B cell (primary cell): ENCODE measurements around the gene CLEC2A. TPM values are rescaled to one million over a fixed set of nuclear protein-coding genes. Genes with fewer than 3 reads are reported as not detected.

Experiments used
- ATAC-seq: fragments of 200-7000 bp; cut with Tn5 transposase; one replicate; pipeline ENCODE4 v1.10.0; 2021; ENCODE audit warnings: low read depth, mild to moderate bottlenecking, moderate number of reproducible peaks, moderate library complexity
- CTCF ChIA-PET: fragments of 350-600 bp; sonication (Branson Sonifier 250); formaldehyde crosslinking; loops from one replicate; lab custom pipeline; 2021; ENCODE audit warnings: antibody characterized with exemption, inconsistent platforms; lab: Charles Lee
- POLR2A ChIA-PET: fragments of 350-600 bp; sonication (Branson Sonifier 250); formaldehyde crosslinking; loops from one replicate; lab custom pipeline; 2021; ENCODE audit warnings: antibody characterized with exemption; lab: Charles Lee
- DNase-seq: peaks from one replicate; pipeline ENCODE4 v3.0.0; 2013
- H2AFZ ChIP-seq: 2 replicates; pipeline ENCODE4 v1.6.1; 2012; ENCODE audit warnings: mild to moderate bottlenecking, low read depth, low read length; ENCODE audit not compliant: insufficient read depth, poor library complexity, severe bottlenecking
- H3K27ac ChIP-seq, 2 donors: 1 replicate in 1 of 2; 2 replicates in 1 of 2; pipeline ENCODE4 v1.5.1; 2012 to 2013; ENCODE audit warnings: low read length in 2 of 2, mild to moderate bottlenecking in 2 of 2, moderate library complexity in 1 of 2
- H3K27me3 ChIP-seq, 4 experiments: fragments of 200-600 bp in 1 of 4; sonication (generic) in 1 of 4; replicated peaks in 1 of 4; 1 replicate in 2 of 4; 2 replicates in 2 of 4; pipeline versions ENCODE4 v1.6.1 to v1.7.0; 2013 to 2016; ENCODE audit warnings: low read length in 3 of 4, mild to moderate bottlenecking in 2 of 4, mixed read lengths in 1 of 4, moderate library complexity in 1 of 4; ENCODE audit not compliant: insufficient read depth in 4 of 4, control insufficient read depth in 3 of 4; ENCODE audit errors: control extremely low read depth in 1 of 4
- H3K36me3 ChIP-seq, 2 experiments: replicated peaks in 1 of 2; 1 replicate in 1 of 2; 2 replicates in 1 of 2; pipeline versions ENCODE4 v1.6.1 to v1.7.1; 2013; ENCODE audit warnings: low read length in 1 of 2; ENCODE audit not compliant: insufficient read depth in 2 of 2, control insufficient read depth in 1 of 2; ENCODE audit errors: control extremely low read depth in 1 of 2, extremely low read depth in 1 of 2
- H3K4me1 ChIP-seq, 2 donors: fragments of 200-600 bp in 1 of 2; sonication (generic) in 1 of 2; 1 replicate in 1 of 2; 2 replicates in 1 of 2; pipeline versions ENCODE4 v1.5.1 to v1.6.1; 2013 to 2017; ENCODE audit warnings: low read length in 2 of 2; ENCODE audit not compliant: control insufficient read depth in 2 of 2, insufficient read depth in 2 of 2
- H3K4me2 ChIP-seq: replicated peaks from 2 replicates; pipeline ENCODE3; 2012; ENCODE audit warnings: mild to moderate bottlenecking, low read depth, low read length; ENCODE audit not compliant: poor library complexity, severe bottlenecking
- H3K4me3 ChIP-seq, 5 experiments: fragments of 200-600 bp in 1 of 5; sonication (generic) in 1 of 5; 1 replicate in 3 of 5; 2 replicates in 2 of 5; pipeline versions ENCODE4 v1.5.1 to v1.7.0; 2011 to 2016; ENCODE audit warnings: low read length in 4 of 5, mild to moderate bottlenecking in 4 of 5, low read depth in 2 of 5, control low read depth in 1 of 5, moderate library complexity in 1 of 5; ENCODE audit not compliant: insufficient read depth in 1 of 5; ENCODE audit errors: control extremely low read depth in 1 of 5, extremely low read depth in 1 of 5
- H3K79me2 ChIP-seq: fragments of 200-600 bp; sonication (generic); one replicate; pipeline ENCODE4 v1.6.0; 2016; ENCODE audit warnings: low read length; ENCODE audit not compliant: control insufficient read depth, insufficient read depth
- H3K9ac ChIP-seq: fragments of 200-600 bp; sonication (generic); 2 replicates; pipeline ENCODE4 v1.6.1; 2017; ENCODE audit warnings: mild to moderate bottlenecking, low read length, moderate library complexity
- H3K9me3 ChIP-seq, 3 donors: one replicate each; pipeline versions ENCODE4 v1.6.1 to v1.7.1; 2013; ENCODE audit warnings: low read length in 2 of 3; ENCODE audit not compliant: control insufficient read depth in 2 of 3, insufficient read depth in 1 of 3; ENCODE audit errors: control extremely low read depth in 1 of 3
- H4K20me1 ChIP-seq: 2 replicates; pipeline ENCODE4 v1.6.0; 2012; ENCODE audit warnings: mild to moderate bottlenecking, low read length; ENCODE audit not compliant: insufficient read depth, control insufficient read depth, poor library complexity, severe bottlenecking
- H3K27ac Mint-ChIP-seq: one replicate; pipeline ENCODE4 v1.8.0; 2021; ENCODE audit warnings: mixed read lengths
- H3K27me3 Mint-ChIP-seq: one replicate; pipeline ENCODE4 v1.8.0; 2021; ENCODE audit warnings: mixed read lengths
- H3K4me1 Mint-ChIP-seq: one replicate; pipeline ENCODE4 v1.8.0; 2021; ENCODE audit warnings: mixed read lengths
- H3K4me3 Mint-ChIP-seq: one replicate; pipeline ENCODE4 v1.8.0; 2021; ENCODE audit warnings: mixed read lengths
- H3K9me3 Mint-ChIP-seq: one replicate; pipeline ENCODE4 v1.8.0; 2022; ENCODE audit warnings: mixed read lengths; ENCODE audit not compliant: insufficient read depth
- CTCF ChIP-seq: fragments of 200-600 bp; IDR thresholded peaks from one replicate; pipeline ENCODE4 v1.8.0; 2022; ENCODE audit warnings: antibody characterized with exemption, mild to moderate bottlenecking
- EZH2 ChIP-seq: IDR thresholded peaks from 2 replicates; pipeline ENCODE4 v1.6.1; 2012; ENCODE audit warnings: borderline replicate concordance, low read depth, mild to moderate bottlenecking, moderate library complexity, low read length; ENCODE audit not compliant: insufficient read depth, poor library complexity, severe bottlenecking
- WGBS: methylation state at CpG from one replicate; pipeline ENCODE4 v1.1.5; 2013; ENCODE audit warnings: missing lambda C conversion rate; ENCODE audit not compliant: insufficient coverage; 5-methylcytosine and 5-hydroxymethylcytosine counted together
- intact Hi-C: fragments of 100-400 bp; cut with micrococcal nuclease; formaldehyde crosslinking; loops from one replicate; pipeline ENCODE4 v1.10.0; 2022
- polyA plus RNA-seq: library from polyadenylated mRNA; depleted of rRNA; stranded (reverse); fragments of >200 nt; gene quantifications from 2 replicates; pipeline ENCODE4 v1.2.3, GENCODE V29; 2012
- total RNA-seq, 2 donors: library from RNA; stranded (reverse); fragments of 120-200 nt in 1 of 2; gene quantifications; 1 replicate in 1 of 2; 2 replicates in 1 of 2; pipeline versions ENCODE4 v1.2.3 to v1.2.4, GENCODE V29; 2013 to 2022

Gene CLEC2A
- total and polyA plus RNA-seq, 2 donors (not counting 1 experiment from before 2014, with no cell fraction given) = not detected

DNA sequence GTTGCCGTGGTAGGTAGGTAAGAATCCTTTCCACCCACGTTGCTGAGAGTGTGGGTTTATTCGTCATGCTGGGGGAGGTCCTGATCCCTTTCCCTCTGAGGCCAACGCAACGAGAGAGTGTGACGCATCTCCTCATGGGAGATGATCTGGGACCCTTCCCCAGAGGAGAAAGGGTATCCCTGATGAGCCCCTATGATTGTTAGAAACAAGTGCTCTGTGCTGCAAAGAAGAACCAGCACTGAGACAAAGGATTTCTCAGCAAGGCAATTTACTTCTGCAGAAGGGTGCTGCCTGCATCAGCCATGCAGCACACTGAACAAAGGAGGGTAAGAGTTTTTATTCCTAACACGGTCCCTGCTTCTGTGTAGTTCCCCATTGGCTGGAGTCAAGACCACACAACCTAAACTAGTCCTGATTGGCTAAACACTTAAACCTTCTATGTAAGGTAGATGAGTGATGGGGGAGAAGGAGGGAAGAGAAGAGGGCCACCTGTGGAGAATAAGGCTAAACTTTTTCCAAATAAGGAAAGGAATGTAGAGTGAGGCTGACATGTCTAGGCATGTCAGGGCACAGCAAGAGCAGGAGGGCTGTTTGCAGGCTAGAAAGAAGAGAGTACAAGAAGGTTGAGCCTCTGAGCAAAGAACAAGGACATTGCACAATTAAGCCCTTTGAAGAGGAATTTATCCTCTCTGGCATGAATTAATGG is 21.3 kb downstream of the CLEC2A start:
- intact Hi-C loops = no loop called here
- TF ChIP-seq EZH2 = no peak
- TF ChIP-seq CTCF = no peak

DNA sequence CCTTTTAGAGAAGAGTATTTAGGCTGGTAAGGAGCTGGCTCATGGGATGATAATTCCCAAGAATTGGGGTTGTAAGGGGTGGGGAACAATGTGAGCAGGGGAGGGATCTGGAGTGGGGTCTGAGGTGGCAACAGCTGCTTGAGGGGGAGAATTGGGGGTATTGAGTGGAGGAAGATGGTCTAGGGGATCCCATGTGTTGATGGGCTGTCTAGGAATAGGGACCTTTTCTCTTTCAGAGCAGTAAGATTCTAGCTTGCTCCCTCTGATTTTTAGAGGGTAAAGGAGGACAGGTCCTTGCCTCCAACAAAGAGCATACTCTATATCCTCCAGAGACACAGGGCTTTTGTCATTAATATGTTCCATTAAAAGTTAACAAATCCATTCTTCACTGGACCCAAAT is 22.4 kb downstream of the CLEC2A start:
- Histone ChIP-seq H2AFZ (no peak overlapping the region), H3K9me3 (peaks cover 0 to 25% (median 24%) of the 10 kb centered on the region in 3 donors), H3K4me2 (no peak overlapping the region), H3K36me3 (no peaks in the 10 kb centered on the region), H3K27me3 (peaks cover 0 to 2% (median 0%) of the 10 kb centered on the region in 4 experiments), H3K79me2 (no peaks in the 10 kb centered on the region), H4K20me1 (no peaks in the 10 kb centered on the region), H3K9ac (no peak overlapping the region), H3K4me1 (peaks cover 3 to 4% of the 10 kb centered on the region in 2 donors), H3K27ac (no peak overlapping the region), H3K4me3 (no peak overlapping the region)
- Mint-ChIP-seq H3K4me3 (no peak overlapping the region), H3K27me3 (peaks cover 17% of the 10 kb centered on the region), H3K27ac (no peak overlapping the region), H3K4me1 (peaks cover 8% of the 10 kb centered on the region), H3K9me3 (peaks cover 8% of the 10 kb centered on the region)
- no peak for ATAC-seq
- TF ChIP-seq EZH2 = no peak
- TF ChIP-seq CTCF = no peak
- CTCF ChIA-PET = no interaction called here
- DNase-seq = no peak
- intact Hi-C loops = no loop called here
- POLR2A ChIA-PET = no interaction called here

More for the DNA sequence above, 21.3 kb downstream of the CLEC2A start:
- Histone ChIP-seq H3K27me3 (peaks cover 0 to 2% (median 0%) of the 10 kb centered on the region in 4 experiments), H4K20me1 (no peaks in the 10 kb centered on the region), H2AFZ (no peak overlapping the region), H3K4me2 (no peak overlapping the region), H3K27ac (no peak overlapping the region), H3K9ac (no peak overlapping the region), H3K36me3 (no peaks in the 10 kb centered on the region), H3K4me3 (no peak overlapping the region), H3K79me2 (no peaks in the 10 kb centered on the region), H3K9me3 (peaks cover 0 to 25% (median 24%) of the 10 kb centered on the region in 3 donors), H3K4me1 (peaks cover 3 to 4% of the 10 kb centered on the region in 2 donors)
- Mint-ChIP-seq H3K27ac (no peak overlapping the region), H3K4me1 (peaks cover 8% of the 10 kb centered on the region), H3K4me3 (no peak overlapping the region), H3K9me3 (peaks cover 8% of the 10 kb centered on the region), H3K27me3 (peaks cover 26% of the 10 kb centered on the region)
- no peak for ATAC-seq
- POLR2A ChIA-PET = no interaction called here
- CTCF ChIA-PET = no interaction called here
- DNase-seq = no peak
- 55% methylated on average over 3 of the region's 7 CpGs for WGBS
